ENCODE data around the gene AGO4.
"Not testable (repeated sequence)": the region's sequence is repeated elsewhere in the genome, so short reads cannot be mapped to it uniquely, and the experiment has no call there.

AGO4 gene

GRCh38 chr1:35869245-35869950 is 61.6 kb downstream of the AGO4 start:
- DNase-seq: not testable (repeated sequence)

DNA sequence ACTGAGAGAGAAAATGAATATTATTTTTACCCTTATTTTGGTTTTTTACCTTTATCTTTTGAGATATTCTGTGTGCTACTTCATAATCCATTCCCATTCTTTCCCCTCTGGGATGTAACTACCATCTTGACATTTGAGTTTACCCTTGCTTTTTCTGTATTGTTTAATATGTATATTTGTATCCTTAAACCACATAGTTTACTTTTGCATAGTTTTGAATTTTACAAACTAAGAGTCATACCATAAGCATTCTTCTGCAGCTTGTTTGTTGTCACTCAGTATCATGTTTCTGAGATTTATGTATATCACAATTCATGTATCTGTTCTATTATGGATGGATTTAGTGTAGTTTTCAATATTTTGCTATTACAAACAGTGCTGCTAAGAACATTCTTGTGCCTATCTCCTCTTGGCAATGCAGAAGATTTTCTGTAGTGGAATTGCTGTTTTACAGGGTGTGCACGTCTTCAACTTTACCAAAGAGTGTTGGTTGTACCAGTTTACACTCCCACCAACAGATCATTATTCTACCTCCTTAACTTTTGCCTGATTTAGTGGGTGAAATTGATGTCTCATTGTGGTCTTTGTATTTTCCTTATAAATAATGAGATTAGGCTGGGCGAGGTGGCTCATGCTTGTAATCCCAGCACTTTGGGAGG is 63.0 kb downstream of the AGO4 start:
- DNase-seq: no peak

DNA sequence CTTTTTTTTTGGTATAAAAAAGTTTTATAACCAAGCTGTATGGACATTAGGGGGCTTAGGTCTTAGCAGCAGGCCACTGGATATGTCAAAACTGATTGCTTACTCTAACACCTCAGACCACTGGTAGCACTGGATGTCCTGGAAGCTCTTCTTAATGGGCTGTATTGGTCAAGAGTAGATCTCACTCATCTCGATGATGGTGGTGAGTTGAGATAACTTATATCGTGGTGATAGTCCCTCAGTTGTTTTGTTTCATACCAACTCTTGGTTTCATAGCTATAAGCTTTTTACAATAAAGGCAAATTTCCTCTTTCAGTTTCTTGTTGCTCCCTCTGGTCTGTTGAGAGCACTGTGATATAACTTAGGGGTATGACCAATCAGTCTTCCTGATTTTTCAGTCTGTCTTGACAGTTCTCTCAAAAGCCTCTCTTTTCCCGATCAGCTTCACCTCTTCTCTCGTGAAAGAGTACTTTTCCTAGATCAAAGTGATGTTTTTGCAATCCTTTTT is 65.5 kb downstream of the AGO4 start:
- no peak for DNase-seq

- DNase-seq: not testable (repeated sequence)
Observed at GRCh38 chr1:35874115-35874514, 66.3 kb downstream of the AGO4 start.

DNA sequence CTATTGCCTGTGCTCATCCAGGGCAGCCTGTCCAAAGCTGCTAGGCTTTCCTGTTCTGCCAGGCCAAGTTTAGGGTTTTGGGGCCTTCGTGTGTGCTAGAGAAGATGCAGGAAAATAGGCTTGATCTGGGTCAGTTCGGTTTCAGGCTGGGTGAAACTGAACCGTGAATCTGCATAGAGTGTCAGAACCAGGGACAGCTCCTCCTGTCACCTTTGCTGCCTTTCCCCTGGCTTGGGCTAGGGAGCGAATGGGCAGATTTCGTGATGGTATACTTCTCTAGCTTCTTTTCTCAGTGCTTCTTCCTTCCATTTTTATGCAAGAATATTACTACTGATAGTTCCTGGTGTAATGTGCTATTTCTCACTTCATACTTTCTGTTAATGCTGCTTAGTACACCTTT is 69.2 kb downstream of the AGO4 start:
- no peak for DNase-seq

DNA sequence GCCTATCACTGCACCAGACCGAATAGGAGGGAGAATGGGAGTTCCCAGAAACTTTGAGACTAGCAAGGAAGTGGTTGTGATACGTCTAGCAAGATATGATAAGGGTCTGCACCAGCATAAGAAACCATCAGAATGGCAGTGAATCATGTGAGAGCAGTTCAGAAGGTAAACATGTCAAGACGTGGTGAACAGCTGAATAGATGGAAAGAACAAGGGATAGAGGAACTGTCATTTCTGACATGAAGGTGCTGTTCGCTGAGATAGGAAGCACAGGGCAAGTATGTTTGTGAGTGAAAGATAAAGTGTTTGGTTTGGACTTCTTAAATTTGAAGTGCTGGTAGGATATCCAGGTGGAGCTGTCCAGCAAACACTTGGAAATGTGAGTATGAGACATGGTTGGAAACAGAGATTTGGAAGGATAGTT is 74.0 kb downstream of the AGO4 start:
- no peak for DNase-seq

DNA sequence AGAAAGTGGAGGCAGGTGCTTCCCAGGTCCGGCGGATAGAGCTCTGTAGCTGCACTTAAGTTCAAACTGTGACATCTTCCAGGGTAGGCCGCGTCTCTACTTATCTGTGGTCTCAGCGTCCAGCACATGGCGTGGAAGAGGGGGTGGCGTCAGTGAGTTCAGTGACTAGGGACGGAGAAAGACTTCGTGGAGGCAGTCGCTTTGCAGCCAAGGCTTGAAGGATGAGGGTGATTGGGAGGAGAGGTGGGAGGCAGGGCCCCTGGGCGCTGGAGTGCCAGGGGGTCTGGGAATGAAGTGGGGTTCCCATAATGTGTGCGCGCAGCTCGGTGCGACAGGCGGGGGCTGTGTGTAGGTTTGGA is 74.7 kb downstream of the AGO4 start:
- no peak for DNase-seq

- DNase-seq: peak; percentile 93 to 96 (median 95)
Observed at GRCh38 chr1:35882945-35883634, 75.3 kb downstream of the AGO4 start, which contains the start of gene AGO1. TSS of gene AGO1 (plus strand) at chr1:35883209. CDS start at chr1:35883422, 213 bp downstream.

GRCh38 chr1:35883635-35884101 is 75.9 kb downstream of the AGO4 start:
- DNase-seq: peak in 4 of 6 experiments; percentile 35 to 71 (median 50)

- DNase-seq: no peak
Observed at GRCh38 chr1:35884934-35885333, 77.1 kb downstream of the AGO4 start.

- no peak for DNase-seq
Observed at GRCh38 chr1:35885961-35886558, 78.2 kb downstream of the AGO4 start.

DNA sequence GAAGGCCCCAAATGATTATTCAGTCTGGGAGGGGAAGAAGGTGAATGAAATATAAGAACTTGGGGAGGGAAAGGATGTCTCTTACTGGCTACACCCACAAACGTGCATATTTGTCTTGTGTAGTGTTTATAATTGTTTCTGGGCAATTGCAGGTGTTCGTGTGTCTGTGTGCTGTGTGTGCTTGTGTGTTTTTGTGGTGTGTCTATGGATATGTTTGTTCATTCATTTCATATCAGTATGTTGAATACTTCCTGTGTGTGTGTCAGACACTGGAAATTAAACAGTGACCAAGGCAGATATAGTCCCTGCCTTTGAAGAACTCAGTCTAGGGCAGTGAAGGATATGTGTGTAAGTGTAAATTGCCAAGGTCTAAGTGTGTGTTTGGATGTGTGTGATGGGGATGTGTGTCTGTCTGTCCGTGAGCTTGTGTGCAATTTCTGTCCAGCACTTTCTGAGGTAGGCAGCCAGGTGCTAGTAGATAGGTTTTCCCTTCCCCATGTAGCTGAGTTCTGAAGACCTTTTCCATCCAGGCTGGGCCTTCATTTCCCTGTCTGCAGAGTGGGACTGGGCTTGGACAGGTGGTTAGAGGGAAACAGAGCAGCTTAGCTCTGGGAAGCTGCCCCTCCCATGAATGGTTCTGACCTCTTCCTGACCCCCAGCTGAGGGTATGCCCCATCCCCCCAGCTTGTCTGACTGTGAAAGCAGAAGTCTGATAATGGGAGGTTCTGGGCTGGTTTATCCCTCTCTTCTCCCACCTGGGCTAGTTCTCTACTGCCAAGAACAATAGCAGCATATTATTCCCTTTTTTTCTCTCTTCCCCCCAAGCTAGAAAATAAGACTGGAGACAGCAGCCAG is 79.0 kb downstream of the AGO4 start:
- no peak for DNase-seq

DNA sequence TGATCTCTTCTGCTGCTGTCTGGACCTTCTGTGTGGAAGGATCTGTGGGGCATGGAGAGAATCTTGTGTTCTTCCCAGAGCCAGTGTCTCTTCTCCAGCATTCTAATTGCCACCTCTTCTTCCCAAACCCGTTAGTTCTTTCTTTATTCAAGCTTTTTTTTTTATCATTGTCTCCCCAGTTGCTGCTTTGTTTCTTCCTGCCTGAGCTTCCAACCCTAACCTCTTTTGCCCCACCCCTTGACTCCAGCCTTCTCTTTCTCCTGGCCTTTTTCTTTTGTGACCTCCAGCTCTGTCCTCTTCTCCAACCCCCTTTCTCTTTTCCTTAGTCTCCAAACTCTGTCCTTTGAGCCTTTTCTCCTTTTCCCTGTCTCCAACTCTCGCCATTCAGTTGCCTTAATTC is 79.7 kb downstream of the AGO4 start:
- no peak for DNase-seq

DNA sequence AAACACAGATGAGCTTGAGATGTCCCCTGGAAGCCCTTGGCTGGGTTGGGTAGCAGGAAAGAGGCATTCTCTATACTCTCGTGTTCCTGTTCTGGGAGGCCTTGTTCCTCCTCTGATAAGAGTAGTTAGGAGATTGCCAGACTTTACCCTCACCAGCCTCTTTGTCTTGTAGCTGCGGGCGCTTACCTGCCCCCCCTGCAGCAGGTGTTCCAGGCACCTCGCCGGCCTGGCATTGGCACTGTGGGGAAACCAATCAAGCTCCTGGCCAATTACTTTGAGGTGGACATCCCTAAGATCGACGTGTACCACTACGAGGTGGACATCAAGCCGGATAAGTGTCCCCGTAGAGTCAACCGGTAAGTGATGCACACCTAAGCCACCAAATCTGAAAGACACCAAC is 80.4 kb downstream of the AGO4 start:
- DNase-seq: no peak

DNA sequence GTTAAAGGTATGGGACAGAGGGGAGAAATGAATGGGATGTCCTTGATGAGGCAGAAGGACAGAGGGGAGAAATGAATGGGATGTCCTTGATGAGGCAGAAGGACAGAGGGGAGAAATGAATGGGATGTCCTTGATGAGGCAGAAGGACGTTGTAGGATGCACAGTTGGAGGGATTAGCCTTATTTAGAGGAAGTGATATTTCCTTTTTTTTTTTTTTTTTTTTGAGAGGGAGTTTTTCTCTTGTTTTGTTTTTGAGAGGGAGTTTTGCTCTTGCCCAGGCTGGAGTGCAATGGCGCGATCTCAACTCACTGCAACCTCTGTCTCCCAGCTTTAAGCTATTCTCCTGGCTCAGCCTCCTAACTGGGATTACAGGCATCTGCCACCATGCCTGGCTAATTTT is 81.2 kb downstream of the AGO4 start:
- not testable (repeated sequence) for DNase-seq

DNA sequence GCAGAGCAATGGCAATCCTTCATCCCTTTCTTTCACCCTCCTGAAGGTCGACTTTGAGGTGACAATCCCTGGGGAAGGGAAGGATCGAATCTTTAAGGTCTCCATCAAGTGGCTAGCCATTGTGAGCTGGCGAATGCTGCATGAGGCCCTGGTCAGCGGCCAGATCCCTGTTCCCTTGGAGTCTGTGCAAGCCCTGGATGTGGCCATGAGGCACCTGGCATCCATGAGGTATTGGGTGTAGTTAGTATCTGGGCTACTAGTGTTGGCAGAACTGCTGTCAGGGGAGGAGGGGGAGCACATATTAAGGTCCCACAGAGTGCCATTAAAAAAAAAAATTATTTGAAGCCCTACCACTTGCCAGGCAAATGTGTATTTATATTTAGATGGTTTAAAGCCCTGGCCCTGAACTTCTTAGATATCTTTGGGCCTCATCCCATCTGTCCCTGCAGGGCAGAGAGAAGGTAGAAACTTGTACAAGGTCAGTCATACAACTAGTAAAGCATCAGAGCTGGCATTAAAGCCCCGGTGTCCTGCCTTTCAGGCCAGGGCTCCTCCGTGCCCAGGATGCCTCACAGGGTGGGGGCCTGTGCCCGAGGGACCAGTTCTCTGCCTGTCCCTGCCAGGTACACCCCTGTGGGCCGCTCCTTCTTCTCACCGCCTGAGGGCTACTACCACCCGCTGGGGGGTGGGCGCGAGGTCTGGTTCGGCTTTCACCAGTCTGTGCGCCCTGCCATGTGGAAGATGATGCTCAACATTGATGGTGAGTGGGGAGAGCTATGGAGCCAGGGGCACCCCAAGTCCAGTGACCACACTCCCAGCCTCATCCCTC is 85.4 kb downstream of the AGO4 start:
- DNase-seq: no peak

DNA sequence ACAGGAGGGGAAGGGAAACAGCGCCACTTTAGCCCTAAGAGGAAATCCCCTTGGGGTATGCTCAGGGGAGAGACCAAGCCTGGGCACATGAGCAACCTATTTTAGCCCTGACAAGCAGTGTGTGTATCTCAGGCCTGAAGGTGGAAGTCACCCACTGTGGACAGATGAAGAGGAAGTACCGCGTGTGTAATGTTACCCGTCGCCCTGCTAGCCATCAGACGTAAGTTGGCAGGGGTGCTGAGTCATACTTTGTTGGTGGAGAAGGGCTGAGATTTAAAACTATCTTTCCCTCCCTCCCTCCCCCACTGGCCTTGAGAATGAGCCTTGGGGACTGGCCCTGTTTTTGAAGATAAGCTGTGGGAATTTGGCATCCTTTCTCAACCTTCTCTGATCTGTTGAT is 86.4 kb downstream of the AGO4 start:
- no peak for DNase-seq

- DNase-seq: no peak
Observed at GRCh38 chr1:35894656-35895055, 86.8 kb downstream of the AGO4 start.

GRCh38 chr1:35899941-35900340 is 92.1 kb downstream of the AGO4 start:
- DNase-seq: no peak

DNA sequence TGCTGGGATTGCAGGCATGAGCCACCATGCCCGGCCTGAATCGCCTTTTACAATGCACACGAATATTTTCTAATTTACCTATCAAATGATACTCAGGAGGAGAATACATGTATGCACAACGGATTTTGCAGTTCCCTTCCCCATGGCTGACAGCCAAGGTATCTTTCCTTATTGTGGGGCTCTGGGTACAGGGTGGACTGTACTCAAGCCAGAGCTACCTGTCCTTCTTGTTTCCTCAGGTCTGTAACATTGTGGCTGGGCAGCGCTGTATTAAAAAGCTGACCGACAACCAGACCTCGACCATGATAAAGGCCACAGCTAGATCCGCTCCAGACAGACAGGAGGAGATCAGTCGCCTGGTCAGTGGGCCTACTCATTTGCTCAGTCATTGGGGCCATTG is 93.4 kb downstream of the AGO4 start:
- no peak for DNase-seq

DNA sequence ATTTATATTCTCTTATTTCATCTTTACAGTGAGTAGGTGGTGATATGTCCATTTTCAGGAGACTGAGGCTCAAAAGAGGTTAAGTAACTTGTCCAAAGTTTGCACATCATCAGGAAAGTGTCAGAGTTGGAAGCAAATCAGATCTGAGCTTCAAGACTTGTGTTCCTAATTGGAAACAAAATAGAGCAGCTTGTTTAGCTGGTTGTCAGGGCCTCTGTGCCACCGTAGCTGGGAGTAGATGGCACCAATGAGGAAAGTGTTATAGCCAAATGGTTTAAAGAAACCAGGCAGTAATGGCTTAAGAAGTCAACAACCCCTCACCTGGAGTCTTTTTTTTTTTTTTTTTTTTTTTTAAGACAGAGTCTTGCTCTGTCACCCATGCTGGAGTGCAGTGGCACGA is 94.9 kb downstream of the AGO4 start:
- DNase-seq: no peak

Data from stimulated activated naive CD4-positive, alpha-beta T cell (primary cell).